Vagina (tissue), 2 donors: ENCODE results near the gene ALKBH3.

Experiments used
- POLR2A ChIP-seq, 2 donors: fragments of 450-650 bp; IDR thresholded peaks; one replicate each; pipeline ENCODE4 v1.6.1; 2017; ENCODE audit warnings: antibody characterized with exemption in 2 of 2, mild to moderate bottlenecking in 2 of 2, moderate library complexity in 2 of 2
- TF ChIP-seq, protein P1 (sequence below), 3 experiments: fragments of 450-650 bp in 2 of 3; fragments of 200-600 bp in 1 of 3; sonication (generic) in 1 of 3; IDR thresholded peaks; one replicate each; pipeline ENCODE4 v1.5.1; 2017 to 2019; ENCODE audit warnings: antibody characterized with exemption in 3 of 3, mild to moderate bottlenecking in 2 of 3, moderate library complexity in 2 of 3

GRCh38 chr11:43830928-43831440 lies 49.6 kb upstream of the ALKBH3 start:
- TF ChIP-seq, protein P1, sequence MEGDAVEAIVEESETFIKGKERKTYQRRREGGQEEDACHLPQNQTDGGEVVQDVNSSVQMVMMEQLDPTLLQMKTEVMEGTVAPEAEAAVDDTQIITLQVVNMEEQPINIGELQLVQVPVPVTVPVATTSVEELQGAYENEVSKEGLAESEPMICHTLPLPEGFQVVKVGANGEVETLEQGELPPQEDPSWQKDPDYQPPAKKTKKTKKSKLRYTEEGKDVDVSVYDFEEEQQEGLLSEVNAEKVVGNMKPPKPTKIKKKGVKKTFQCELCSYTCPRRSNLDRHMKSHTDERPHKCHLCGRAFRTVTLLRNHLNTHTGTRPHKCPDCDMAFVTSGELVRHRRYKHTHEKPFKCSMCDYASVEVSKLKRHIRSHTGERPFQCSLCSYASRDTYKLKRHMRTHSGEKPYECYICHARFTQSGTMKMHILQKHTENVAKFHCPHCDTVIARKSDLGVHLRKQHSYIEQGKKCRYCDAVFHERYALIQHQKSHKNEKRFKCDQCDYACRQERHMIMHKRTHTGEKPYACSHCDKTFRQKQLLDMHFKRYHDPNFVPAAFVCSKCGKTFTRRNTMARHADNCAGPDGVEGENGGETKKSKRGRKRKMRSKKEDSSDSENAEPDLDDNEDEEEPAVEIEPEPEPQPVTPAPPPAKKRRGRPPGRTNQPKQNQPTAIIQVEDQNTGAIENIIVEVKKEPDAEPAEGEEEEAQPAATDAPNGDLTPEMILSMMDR (IDR thresholded peaks at IDR 0.05) = no peak
- TF ChIP-seq POLR2A (IDR thresholded peaks at IDR 0.05) = no peak
